GOT3 (cell line): ENCODE measurements around the gene SNX13.
A peak's percentile ranks its signal among the peaks of the same experiment; 100 is the strongest.

ENCODE experiments used
- DNase-seq: peaks from one replicate; lab custom pipeline; 2025; ENCODE audit warnings: mixed read lengths; lab: John Stamatoyannopoulos, UW

The SNX13 gene

DNA sequence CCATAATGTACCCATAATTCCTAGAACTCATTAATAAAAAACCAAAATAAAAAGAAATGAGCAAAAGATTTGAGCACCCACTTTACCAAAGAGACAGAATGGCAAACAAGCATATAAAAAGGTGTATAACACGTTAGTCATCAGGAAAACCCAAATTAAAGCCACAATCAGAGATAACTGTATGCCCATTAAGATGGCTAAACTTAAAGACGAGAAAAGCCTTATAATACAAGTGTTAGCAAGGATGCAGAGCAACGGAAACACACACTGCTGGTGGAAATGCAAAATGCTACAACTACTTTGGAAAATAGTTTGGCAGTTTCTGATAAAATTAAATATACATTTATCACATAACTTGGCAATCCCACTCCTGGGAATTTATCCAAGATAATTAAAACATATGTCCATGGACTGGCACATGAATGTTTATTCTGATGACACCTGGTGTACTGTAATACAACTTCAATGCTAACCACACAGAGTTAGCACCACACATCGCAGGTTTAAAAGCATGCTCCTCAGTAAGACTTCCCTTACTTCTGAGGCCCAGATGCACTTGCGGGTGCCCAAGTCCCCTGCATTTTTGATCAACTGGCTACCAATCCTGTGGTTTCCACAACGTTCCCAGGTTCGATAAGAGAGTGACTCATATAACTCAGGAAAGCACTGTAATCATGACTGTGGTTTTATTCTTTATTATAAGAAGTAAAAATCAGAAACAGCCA is 158.6 kb downstream of the SNX13 start:
- DNase-seq: no peak

DNA sequence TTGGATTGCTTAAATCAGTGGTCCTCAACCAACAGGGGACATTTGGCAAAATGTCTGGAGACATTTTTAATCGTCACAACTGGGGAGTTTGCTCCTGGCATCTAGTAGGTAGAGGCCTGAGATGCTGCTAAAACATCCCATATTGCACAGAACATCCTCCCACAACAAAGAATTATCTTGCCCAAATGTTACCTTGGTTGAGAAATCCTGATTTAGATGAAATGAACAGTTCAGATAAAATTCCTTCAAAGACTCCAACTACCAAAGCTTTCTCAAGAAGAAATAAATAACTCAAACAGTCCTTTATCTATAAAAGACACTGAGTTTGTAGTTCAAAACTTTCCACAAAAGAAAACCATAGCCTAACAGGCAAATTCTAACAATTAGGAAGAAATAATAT is 160.9 kb downstream of the SNX13 start:
- no peak for DNase-seq

DNA sequence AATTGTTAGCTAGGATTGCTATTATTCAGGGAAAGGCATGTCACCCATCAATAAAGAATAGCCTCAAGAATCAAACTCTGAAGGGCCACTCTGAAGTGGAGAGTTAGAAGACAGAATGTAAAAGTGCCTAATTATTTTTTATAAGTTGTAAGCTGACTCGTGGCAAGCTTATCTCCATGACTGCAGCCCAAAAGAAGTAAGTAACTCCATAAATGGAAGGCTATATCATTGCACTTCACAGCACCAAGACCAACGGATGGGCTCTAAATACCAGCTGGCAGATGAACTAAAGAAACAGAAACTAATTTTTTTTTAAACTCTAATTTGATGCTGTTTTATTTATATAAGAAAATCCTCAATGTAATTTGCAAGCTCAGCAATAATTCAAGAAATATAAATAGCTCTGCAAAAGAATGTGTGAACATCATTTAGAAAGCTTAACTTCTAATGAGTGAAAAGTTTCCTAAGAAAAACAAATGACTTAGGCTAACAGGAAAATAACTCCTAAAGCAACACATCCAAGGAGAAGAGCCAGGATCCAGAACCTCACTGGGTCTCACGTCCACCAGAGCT is 165.5 kb downstream of the SNX13 start:
- DNase-seq: no peak

DNA sequence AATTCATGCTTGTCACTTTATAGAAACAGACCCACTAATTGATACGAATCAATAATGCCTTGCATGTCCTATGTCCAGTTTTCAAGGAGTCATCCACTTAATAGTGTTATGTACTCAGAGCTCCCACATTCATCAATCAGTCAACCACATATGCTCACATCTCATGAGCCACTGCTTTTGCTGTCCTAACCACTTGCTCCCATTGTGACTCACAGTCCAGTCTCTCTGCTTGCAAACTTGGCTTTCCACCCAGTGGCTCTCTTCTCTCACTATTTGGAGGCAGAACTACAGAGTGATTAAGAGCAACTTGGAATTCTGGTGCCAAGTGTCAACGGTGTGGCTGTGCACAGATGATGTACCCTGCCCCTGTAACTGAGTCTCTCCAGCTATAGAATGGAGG is 166.0 kb downstream of the SNX13 start:
- DNase-seq: no peak

DNA sequence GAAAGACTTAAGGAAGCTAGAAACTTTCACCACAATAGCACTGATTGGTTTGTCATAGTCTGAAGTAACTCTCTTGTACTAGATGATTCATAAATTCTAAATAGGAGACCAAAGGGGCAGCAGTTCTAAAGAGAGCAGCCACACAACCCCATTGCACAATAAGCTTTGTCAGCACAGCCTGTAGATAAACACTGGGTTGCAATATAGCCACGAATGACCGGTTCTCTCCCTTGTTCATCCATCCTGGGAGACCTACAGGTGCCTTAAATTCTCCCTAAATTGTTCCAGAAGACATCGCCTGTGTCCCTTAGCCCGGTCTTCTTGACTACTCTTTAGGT is 167.0 kb downstream of the SNX13 start:
- DNase-seq: no peak

DNA sequence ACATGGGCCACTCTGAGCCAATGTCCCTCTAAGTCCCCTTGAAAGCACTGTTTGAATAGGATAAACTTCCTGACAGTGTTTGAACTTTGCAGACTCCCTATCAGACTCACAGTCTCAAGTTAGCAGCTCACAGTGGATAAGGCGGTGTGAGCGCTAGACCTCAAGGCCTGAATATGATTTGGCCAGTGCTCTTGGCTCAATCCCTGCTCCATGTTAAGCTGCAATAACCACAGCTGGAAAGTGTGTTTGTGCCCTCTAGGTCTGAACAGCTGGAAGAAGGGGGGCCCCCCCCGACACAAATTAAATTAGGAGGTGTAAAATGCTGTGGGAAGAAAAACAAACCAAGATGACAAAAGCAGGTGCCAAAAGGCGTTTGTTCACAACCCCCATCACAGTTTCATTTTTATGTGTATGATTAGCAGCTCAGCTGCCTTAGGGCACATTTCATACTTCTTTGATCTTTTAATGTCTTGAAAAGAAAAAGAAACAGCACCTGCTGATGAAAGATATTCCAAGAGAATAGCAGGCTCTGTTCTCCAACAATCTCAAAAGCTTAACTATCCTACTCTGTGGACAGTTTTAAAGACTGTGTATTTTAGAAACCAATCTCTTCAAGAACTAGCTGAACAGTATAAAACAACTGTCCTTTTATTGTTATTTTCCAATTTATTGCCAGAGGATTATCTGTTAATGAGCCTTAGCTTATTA is 167.6 kb downstream of the SNX13 start:
- no peak for DNase-seq

DNA sequence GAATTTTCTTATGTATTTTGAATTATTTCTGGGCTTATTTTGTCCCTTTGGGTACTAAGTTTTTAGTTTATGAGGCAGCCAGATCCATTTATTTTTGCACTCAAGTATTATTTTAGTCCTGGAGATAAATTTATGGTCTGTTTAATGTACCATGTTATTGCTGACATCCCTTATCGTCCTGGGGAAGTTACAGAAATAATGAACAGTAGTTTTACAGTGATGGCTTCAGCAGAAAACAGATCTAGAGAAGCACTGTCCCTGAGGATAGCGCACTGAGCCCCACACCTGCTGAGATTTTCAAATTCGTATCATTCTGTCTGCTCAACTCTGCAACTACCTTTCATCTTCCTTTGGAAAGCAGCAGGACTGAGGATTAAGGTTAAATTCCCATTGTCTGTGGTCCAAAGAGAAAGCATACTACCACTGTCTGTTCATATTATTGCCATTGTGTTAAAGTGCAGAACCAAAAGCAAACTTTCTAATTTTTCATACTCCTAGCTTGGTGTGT is 168.3 kb downstream of the SNX13 start:
- no peak for DNase-seq

DNA sequence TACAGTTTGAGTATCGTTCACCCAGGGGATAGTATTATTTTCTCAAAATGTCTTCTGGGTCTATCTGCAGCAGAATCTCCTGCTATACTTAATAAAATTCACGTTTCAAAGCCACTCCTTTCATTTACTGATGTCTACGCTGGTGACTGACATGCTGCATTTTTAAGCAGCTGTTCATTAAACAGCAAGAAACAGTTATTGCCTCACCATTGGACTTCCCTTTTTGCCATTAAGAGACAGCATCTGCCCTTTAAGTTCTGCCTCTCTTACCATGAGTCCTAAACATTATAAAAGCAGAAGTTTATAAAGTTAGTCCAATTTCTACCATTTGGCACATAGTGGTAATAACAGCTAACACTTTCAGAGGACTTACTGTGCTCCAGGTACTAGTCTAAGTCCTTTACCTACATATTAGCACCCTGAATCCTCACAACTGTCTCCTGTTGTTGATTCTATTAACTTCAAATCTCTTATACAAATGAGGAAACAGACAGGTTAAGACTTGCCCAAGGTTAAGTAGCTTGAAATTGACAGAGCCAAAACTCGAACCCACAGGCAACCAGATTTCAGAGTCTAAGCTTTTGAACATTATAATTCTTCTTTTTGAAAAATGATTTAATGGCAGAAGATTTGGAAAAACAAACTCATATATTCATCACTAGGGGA is 169.5 kb downstream of the SNX13 start:
- DNase-seq: no peak

DNA sequence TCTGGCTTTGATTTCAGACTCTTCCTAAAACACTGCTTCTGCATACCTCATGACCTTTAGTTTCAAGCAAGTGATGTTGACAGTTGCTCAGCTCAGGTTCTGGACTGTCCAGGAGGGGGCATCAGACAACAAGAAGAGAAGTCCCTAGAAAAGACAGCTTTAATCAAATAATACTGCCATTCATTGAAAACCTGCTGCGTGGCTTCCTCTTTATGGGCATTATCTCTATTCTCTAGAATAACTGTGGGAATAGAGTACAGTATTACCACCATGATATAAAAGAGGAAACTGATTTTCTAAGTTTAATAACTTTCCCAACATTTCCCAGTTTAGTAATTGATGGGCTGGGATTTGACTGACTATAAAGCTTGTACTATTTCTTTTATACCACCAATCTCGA is 170.4 kb downstream of the SNX13 start:
- DNase-seq: peak; percentile 15

DNA sequence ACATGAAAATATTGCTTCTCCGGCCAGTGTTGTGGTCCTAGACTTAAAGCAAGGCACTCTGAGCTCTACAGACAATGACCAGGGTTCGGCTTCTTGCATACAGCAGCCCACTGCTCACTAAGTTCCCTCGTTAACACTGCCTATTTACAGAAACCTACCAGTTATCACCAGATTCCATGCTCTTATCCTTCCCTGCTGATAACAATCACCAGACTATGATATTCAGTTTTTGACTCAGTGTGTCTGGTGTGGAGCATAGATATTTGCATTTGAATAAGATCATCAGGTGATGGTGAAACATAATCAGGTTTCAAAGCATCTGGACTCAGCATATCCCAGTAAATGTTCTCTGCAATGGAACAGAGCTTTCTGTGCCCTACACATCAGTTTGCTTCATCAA is 182.3 kb downstream of the SNX13 start:
- no peak for DNase-seq

DNA sequence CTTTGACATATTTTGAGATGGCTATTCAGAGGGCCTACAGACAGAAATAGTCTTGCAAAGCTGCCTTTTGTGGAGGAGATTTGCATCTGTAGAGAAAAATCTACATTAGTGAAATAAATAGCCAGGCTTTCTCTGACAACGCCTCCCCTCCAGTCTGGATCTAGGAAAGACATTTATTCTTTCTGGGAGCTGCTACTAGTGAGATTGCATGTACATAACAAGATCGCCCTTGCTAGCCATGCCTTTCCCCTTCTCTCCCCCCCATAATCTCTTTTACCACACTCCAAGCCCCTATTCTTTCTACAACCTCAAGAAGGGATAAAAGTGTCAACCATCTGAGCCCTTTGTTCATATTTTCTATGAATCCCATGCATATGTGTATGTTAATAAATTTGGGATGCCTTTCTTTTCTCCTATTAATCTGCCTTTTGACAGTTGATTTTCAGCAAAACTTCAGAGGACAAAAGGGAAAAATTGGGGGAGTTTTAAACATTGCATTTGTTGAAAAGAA is 194.2 kb downstream of the SNX13 start:
- no peak for DNase-seq

DNA sequence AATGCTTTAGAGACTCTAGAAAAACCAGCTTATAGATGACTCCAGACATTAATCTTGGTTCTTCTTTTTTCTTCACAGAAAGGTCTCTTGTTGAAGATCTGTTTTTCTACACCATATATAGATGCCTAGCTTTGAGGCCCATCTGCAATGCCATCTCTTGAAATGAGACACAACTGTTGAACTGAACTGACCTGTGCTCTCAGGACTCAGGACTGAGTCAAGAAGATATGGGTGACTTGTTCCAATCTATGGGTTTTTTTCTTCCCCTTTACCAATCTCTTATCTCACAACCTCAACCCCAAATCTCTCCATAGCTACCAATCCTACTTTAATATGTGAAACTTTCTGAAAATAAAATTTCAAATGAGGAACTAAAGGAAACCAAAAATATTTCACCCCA is 194.7 kb downstream of the SNX13 start:
- no peak for DNase-seq

DNA sequence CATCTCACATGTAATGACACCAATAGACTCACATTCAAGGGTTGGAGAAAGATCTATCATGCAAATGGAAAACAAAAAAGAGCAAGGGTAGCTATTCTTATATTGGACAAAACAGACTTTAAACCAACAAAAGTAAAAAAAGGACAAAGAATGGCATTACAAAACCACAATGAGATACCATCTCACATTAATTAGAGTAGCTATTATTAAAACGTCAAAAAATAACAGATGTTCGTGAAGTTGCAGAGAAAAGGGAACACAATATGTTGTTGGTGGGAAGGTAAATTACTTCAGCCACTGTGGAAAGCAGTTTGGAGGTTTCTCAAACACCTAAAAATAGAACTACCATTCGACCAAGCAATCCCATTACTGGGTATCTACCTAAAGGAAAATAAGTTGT is 197.0 kb downstream of the SNX13 start:
- no peak for DNase-seq

DNA sequence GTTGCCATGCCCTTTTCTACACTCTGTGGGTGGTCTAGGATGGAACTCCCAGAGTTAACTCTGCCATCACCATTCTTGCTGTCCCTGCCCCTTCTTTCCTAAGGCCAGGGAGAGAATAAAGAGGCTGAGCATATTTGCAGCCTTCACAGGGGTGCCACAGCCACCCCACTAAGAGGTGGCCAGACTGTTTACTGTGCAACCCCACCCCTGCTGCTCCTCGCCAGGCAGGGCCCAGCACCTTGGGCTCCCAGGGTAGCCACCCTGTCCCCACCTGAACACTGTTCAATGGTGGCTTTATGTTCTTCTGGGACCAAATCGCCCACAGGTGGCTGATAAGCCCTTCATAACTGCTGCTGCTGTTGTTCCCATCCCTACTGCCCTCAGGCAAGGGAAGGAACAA is 198.9 kb downstream of the SNX13 start:
- no peak for DNase-seq
